Measurements from ENCODE around the gene GRM7.

GRM7 gene

GRCh38 chr3:7436542-7436941 is 575.6 kb downstream of the GRM7 start:
- Histone ChIP-seq H3K36me3 (ENCODE audit: control insufficient read depth, low read length) (no peaks in the 10 kb centered on the region), H3K79me2 (ENCODE audit: control insufficient read depth, low read length) (no peaks in the 10 kb centered on the region), H3K9me3 (ENCODE audit: control insufficient read depth, insufficient read depth, low read length) (no peaks in the 10 kb centered on the region; the same call in 1 of the 2 replicates), H3K4me2 (ENCODE audit: low read length) (no peak overlapping the region), H3K27ac (ENCODE audit: low read depth, low read length) (no peak overlapping the region), H3K9me2 (replicated peaks; ENCODE audit: control insufficient read depth, low read length) (no peaks in the 10 kb centered on the region), H3K4me3 (ENCODE audit: low read length) (no peak overlapping the region), H3K27me3 (ENCODE audit: control insufficient read depth, low read length) (no peaks in the 10 kb centered on the region), H3K4me1 (ENCODE audit: control insufficient read depth, low read length) (no peaks in the 10 kb centered on the region), H3F3A (ENCODE audit: control insufficient read depth, insufficient read depth) (no peaks in the 10 kb centered on the region), H4K20me1 (ENCODE audit: control insufficient read depth, insufficient read depth, low read depth, low read length) (no peaks in the 10 kb centered on the region)
- TF ChIP-seq CTCF (IDR thresholded peaks at IDR 0.05; ENCODE audit: low read depth, low read length, poor library complexity, severe bottlenecking) (no peak), EZH2phosphoT487 (IDR thresholded peaks at IDR 0.05; ENCODE audit: borderline replicate concordance, low read length) (no peak)

GRCh38 chr3:7437231-7437630 is 576.3 kb downstream of the GRM7 start:
- Histone ChIP-seq H4K20me1 (ENCODE audit: control insufficient read depth, insufficient read depth, low read depth, low read length) (no peaks in the 10 kb centered on the region), H3K79me2 (ENCODE audit: control insufficient read depth, low read length) (no peaks in the 10 kb centered on the region), H3F3A (ENCODE audit: control insufficient read depth, insufficient read depth) (no peaks in the 10 kb centered on the region), H3K9me2 (replicated peaks; ENCODE audit: control insufficient read depth, low read length) (no peaks in the 10 kb centered on the region), H3K9me3 (ENCODE audit: control insufficient read depth, insufficient read depth, low read length) (no peaks in the 10 kb centered on the region; the same call in 1 of the 2 replicates), H3K4me1 (ENCODE audit: control insufficient read depth, low read length) (no peaks in the 10 kb centered on the region), H3K36me3 (ENCODE audit: control insufficient read depth, low read length) (no peaks in the 10 kb centered on the region), H3K27me3 (ENCODE audit: control insufficient read depth, low read length) (no peaks in the 10 kb centered on the region), H3K4me3 (ENCODE audit: low read length) (no peak overlapping the region), H3K27ac (ENCODE audit: low read depth, low read length) (no peak overlapping the region), H3K4me2 (ENCODE audit: low read length) (no peak overlapping the region)
- TF ChIP-seq EZH2phosphoT487 (IDR thresholded peaks at IDR 0.05; ENCODE audit: borderline replicate concordance, low read length) (no peak), CTCF (IDR thresholded peaks at IDR 0.05; ENCODE audit: low read depth, low read length, poor library complexity, severe bottlenecking) (no peak)

- no peaks in the 10 kb centered on the region for H3K4me1 ChIP-seq (ENCODE audit: control insufficient read depth, low read length)
- H4K20me1 ChIP-seq (ENCODE audit: control insufficient read depth, insufficient read depth, low read depth, low read length), result no peaks in the 10 kb centered on the region
- H3K4me3 ChIP-seq (ENCODE audit: low read length), result no peak overlapping the region
- H3K4me2 ChIP-seq (ENCODE audit: low read length), result no peak overlapping the region
- no peaks in the 10 kb centered on the region for H3K79me2 ChIP-seq (ENCODE audit: control insufficient read depth, low read length)
- no peaks in the 10 kb centered on the region for H3K9me3 ChIP-seq (ENCODE audit: control insufficient read depth, insufficient read depth, low read length)
- no peak for TF ChIP-seq CTCF (IDR thresholded peaks at IDR 0.05; ENCODE audit: low read depth, low read length, poor library complexity, severe bottlenecking)
- TF ChIP-seq EZH2phosphoT487 (IDR thresholded peaks at IDR 0.05; ENCODE audit: borderline replicate concordance, low read length), result no peak
- no peaks in the 10 kb centered on the region for H3K36me3 ChIP-seq (ENCODE audit: control insufficient read depth, low read length)
- no peak overlapping the region for H3K27ac ChIP-seq (ENCODE audit: low read depth, low read length)
- H3K9me2 ChIP-seq (replicated peaks; ENCODE audit: control insufficient read depth, low read length), result no peaks in the 10 kb centered on the region
- H3K27me3 ChIP-seq (ENCODE audit: control insufficient read depth, low read length), result no peaks in the 10 kb centered on the region
- no peaks in the 10 kb centered on the region for H3F3A ChIP-seq (ENCODE audit: control insufficient read depth, insufficient read depth)
Observed at GRCh38 chr3:7439101-7439680, 578.3 kb downstream of the GRM7 start.

All from DOHH2 (cell line).